ENCODE data around the gene STMND1. TPM values are rescaled to one million over a fixed set of nuclear protein-coding genes. Genes with fewer than 3 reads are reported as not detected.
"Not testable (repeated sequence)": the region's sequence is repeated elsewhere in the genome, so short reads cannot be mapped to it uniquely, and the experiment has no call there.

The STMND1 gene
- under 1 TPM; 0.10 to 0.38 (median 0.32) TPM for polyA plus RNA-seq (ENCODE audit: insufficient read length in 4 of 4)

- peak in 3 of 4 donors; percentile 51 to 55 (median 52) for DNase-seq (ENCODE audit: low read depth in 4 of 4, low spot score in 3 of 4)
Measured at GRCh38 chr6:17101422-17102257, at the start of gene STMND1. Gene STMND1, plus strand, starts transcription at chr6:17102050. Its CDS starts 208 bp downstream, at chr6:17102258.

GRCh38 chr6:17054647-17055046 lies 47.2 kb upstream of the STMND1 start:
- no peak for DNase-seq (ENCODE audit: low read depth in 4 of 4, low spot score in 3 of 4)

- no peak for DNase-seq (ENCODE audit: low read depth in 4 of 4, low spot score in 3 of 4)
Measured at GRCh38 chr6:17057322-17057721, 44.5 kb upstream of the STMND1 start.

- DNase-seq (ENCODE audit: low read depth in 4 of 4, low spot score in 3 of 4): no peak
Measured at GRCh38 chr6:17058550-17058949, 43.3 kb upstream of the STMND1 start.

- DNase-seq (ENCODE audit: low read depth in 4 of 4, low spot score in 3 of 4): no peak
Measured at GRCh38 chr6:17059022-17059421, 42.8 kb upstream of the STMND1 start.

GRCh38 chr6:17059850-17060249 lies 42.0 kb upstream of the STMND1 start:
- DNase-seq (ENCODE audit: low read depth in 4 of 4, low spot score in 3 of 4): no peak

GRCh38 chr6:17061097-17061496 lies 40.8 kb upstream of the STMND1 start:
- no peak for DNase-seq (ENCODE audit: low read depth in 4 of 4, low spot score in 3 of 4)

- no peak for DNase-seq (ENCODE audit: low read depth in 4 of 4, low spot score in 3 of 4)
Measured at GRCh38 chr6:17062871-17063440, 38.9 kb upstream of the STMND1 start.

- DNase-seq (ENCODE audit: low read depth in 4 of 4, low spot score in 3 of 4): no peak
Measured at GRCh38 chr6:17064975-17065374, 36.9 kb upstream of the STMND1 start.

- no peak for DNase-seq (ENCODE audit: low read depth in 4 of 4, low spot score in 3 of 4)
Measured at GRCh38 chr6:17066610-17067009, 35.2 kb upstream of the STMND1 start.

- DNase-seq (ENCODE audit: low read depth in 4 of 4, low spot score in 3 of 4): not testable (repeated sequence)
Measured at GRCh38 chr6:17068972-17069371, 32.9 kb upstream of the STMND1 start.

- DNase-seq (ENCODE audit: low read depth in 4 of 4, low spot score in 3 of 4): not testable (repeated sequence)
Measured at GRCh38 chr6:17070400-17070799, 31.4 kb upstream of the STMND1 start.

- not testable (repeated sequence) for DNase-seq (ENCODE audit: low read depth in 4 of 4, low spot score in 3 of 4)
Measured at GRCh38 chr6:17073596-17073995, 28.3 kb upstream of the STMND1 start.

GRCh38 chr6:17081273-17081672 lies 20.6 kb upstream of the STMND1 start:
- DNase-seq (ENCODE audit: low read depth in 4 of 4, low spot score in 3 of 4): no peak

- DNase-seq (ENCODE audit: low read depth in 4 of 4, low spot score in 3 of 4): no peak
Measured at GRCh38 chr6:17081860-17082508, 19.9 kb upstream of the STMND1 start.

GRCh38 chr6:17083397-17083796 lies 18.5 kb upstream of the STMND1 start:
- DNase-seq (ENCODE audit: low read depth in 4 of 4, low spot score in 3 of 4): no peak

GRCh38 chr6:17086469-17086868 lies 15.4 kb upstream of the STMND1 start:
- DNase-seq (ENCODE audit: low read depth in 4 of 4, low spot score in 3 of 4): peak in 3 of 4 donors; percentile 34 to 54 (median 49)

GRCh38 chr6:17088091-17088611 lies 13.7 kb upstream of the STMND1 start:
- no peak for DNase-seq (ENCODE audit: low read depth in 4 of 4, low spot score in 3 of 4)

GRCh38 chr6:17091122-17091521 lies 10.7 kb upstream of the STMND1 start:
- DNase-seq (ENCODE audit: low read depth in 4 of 4, low spot score in 3 of 4): no peak

- no peak for DNase-seq (ENCODE audit: low read depth in 4 of 4, low spot score in 3 of 4)
Measured at GRCh38 chr6:17093686-17094085, 8.2 kb upstream of the STMND1 start.

GRCh38 chr6:17096096-17096495 lies 5.8 kb upstream of the STMND1 start:
- no peak for DNase-seq (ENCODE audit: low read depth in 4 of 4, low spot score in 3 of 4)

All from right renal pelvis (tissue), 4 donors.